HG02852 (cell line): ENCODE measurements around the gene APOBEC3G.

Source experiments
- ATAC-seq: cut with Tn5 transposase; IDR thresholded peaks from one replicate; pipeline ENCODE4 v1.9.1; 2021; ENCODE audit warnings: mild to moderate bottlenecking, moderate library complexity; ENCODE audit not compliant: unreplicated experiment

The APOBEC3G gene

GRCh38 chr22:39120983-39121382 lies 43.9 kb downstream of the APOBEC3G start:
- ATAC-seq = no peak

GRCh38 chr22:39122772-39123470 lies 45.8 kb downstream of the APOBEC3G start:
- ATAC-seq = no peak

- ATAC-seq = no peak
Measured at GRCh38 chr22:39123751-39124581, 46.9 kb downstream of the APOBEC3G start.

- ATAC-seq = no peak
Measured at GRCh38 chr22:39125622-39126021, 48.5 kb downstream of the APOBEC3G start.

GRCh38 chr22:39128508-39128907 lies 51.4 kb downstream of the APOBEC3G start:
- no peak for ATAC-seq

GRCh38 chr22:39129081-39129480 lies 52.0 kb downstream of the APOBEC3G start:
- ATAC-seq = no peak

GRCh38 chr22:39129746-39130145 lies 52.7 kb downstream of the APOBEC3G start:
- ATAC-seq = no peak

- no peak for ATAC-seq
Measured at GRCh38 chr22:39130152-39130704, 53.2 kb downstream of the APOBEC3G start.

- ATAC-seq = no peak
Measured at GRCh38 chr22:39130892-39131855, 54.1 kb downstream of the APOBEC3G start.

- no peak for ATAC-seq
Measured at GRCh38 chr22:39132281-39132680, 55.2 kb downstream of the APOBEC3G start.

- no peak for ATAC-seq
Measured at GRCh38 chr22:39132871-39133524, 55.9 kb downstream of the APOBEC3G start.

- no peak for ATAC-seq
Measured at GRCh38 chr22:39133871-39134270, 56.8 kb downstream of the APOBEC3G start.

GRCh38 chr22:39134366-39135091 lies 57.5 kb downstream of the APOBEC3G start:
- no peak for ATAC-seq

- no peak for ATAC-seq
Measured at GRCh38 chr22:39135092-39135896, 58.2 kb downstream of the APOBEC3G start.

GRCh38 chr22:39136317-39136716 lies 59.2 kb downstream of the APOBEC3G start:
- no peak for ATAC-seq
